K562 (cell line): ENCODE results near the gene CELSR1.

ENCODE experiments used
- BHLHE40 ChIP-seq: IDR thresholded peaks from 2 replicates; pipeline ENCODE4 v1.6.1; 2011; ENCODE audit warnings: low read length, improper control_type of control experiment
- CEBPG ChIP-seq, 3 experiments: fragments of 200-800 bp in 1 of 3; sonication (Bioruptor generic) in 1 of 3; sonication (generic) in 1 of 3; formaldehyde crosslinking in 1 of 3; IDR thresholded peaks in 2 of 3; conservative IDR thresholded peaks in 1 of 3; 2 replicates each; pipeline versions ENCODE4 v1.6.1 to v1.8.0; 2016 to 2022; ENCODE audit warnings: missing compliant biosample characterization in 2 of 3, missing genetic modification characterization in 2 of 3, mild to moderate bottlenecking in 1 of 3, missing genetic modification reagents in 1 of 3
- MAX ChIP-seq: sonication (generic); formaldehyde crosslinking; IDR thresholded peaks from 2 replicates; pipeline ENCODE4 v1.9.0; 2022; ENCODE audit warnings: mild to moderate bottlenecking, missing genetic modification reagents
- NKRF ChIP-seq: fragments of 450-650 bp; IDR thresholded peaks from 2 replicates; pipeline ENCODE4 v1.6.1; 2016; ENCODE audit warnings: borderline replicate concordance
- PCBP1 ChIP-seq: fragments of 200-400 bp; formaldehyde crosslinking; IDR thresholded peaks from 2 replicates; pipeline ENCODE4 v1.6.1; 2018; ENCODE audit warnings: mild to moderate bottlenecking, low read depth, low read length; ENCODE audit not compliant: poor library complexity, severe bottlenecking
- TCF7 ChIP-seq: sonication (generic); IDR thresholded peaks from 2 replicates; pipeline ENCODE4 v1.6.1; 2016; ENCODE audit warnings: antibody characterized with exemption, borderline replicate concordance
- ZBTB9 ChIP-seq: fragments of 450-650 bp; formaldehyde crosslinking; IDR thresholded peaks from 2 replicates; pipeline ENCODE4 v1.4.0; 2020; ENCODE audit warnings: mild to moderate bottlenecking, moderate library complexity
- ZEB2 ChIP-seq: fragments of 450-650 bp; IDR thresholded peaks from 2 replicates; pipeline ENCODE4 v1.6.1; 2016
- ZNF280B ChIP-seq: fragments of 250-450 bp; sonication (Bioruptor Pico); IDR thresholded peaks from 2 replicates; pipeline ENCODE4 v1.5.1; 2021; ENCODE audit warnings: mild to moderate bottlenecking
- ZNF561 ChIP-seq: fragments of 450-650 bp; formaldehyde crosslinking; conservative IDR thresholded peaks from 2 replicates; pipeline ENCODE4 v1.4.0; 2020; ENCODE audit warnings: mild to moderate bottlenecking, moderate library complexity
- ZNF766 ChIP-seq: fragments of 200-800 bp; sonication (Bioruptor generic); conservative IDR thresholded peaks from 2 replicates; pipeline ENCODE4 v1.6.1; 2016; ENCODE audit warnings: missing genetic modification characterization, missing compliant biosample characterization

GRCh38 chr22:46372686-46373085 is 164.7 kb downstream of the CELSR1 start:
- TF ChIP-seq ZNF280B (no peak), ZNF766 (no peak), ZNF561 (CRISPR knock-in tag) (no peak), BHLHE40 (no peak), PCBP1 (no peak), CEBPG (CRISPR knock-in tag; IDR thresholded peaks at IDR 0.05) (no peak), CEBPG (tag; conservative IDR thresholded peaks at IDR 0.05 in 1 of 2, IDR thresholded peaks at IDR 0.05 in 1 of 2) (no peak), ZBTB9 (CRISPR knock-in tag) (no peak), ZEB2 (no peak), TCF7 (no peak), NKRF (no peak), MAX (CRISPR knock-in tag) (no peak)
